CD4-positive, CD25-positive, alpha-beta regulatory T cell (primary cell): ENCODE data around the gene ASL. TPM values are rescaled to one million over a fixed set of nuclear protein-coding genes. Genes with fewer than 3 reads are reported as not detected.
A peak's percentile ranks its signal among the peaks of the same experiment; 100 is the strongest.
"Not testable (repeated sequence)": the region's sequence is repeated elsewhere in the genome, so short reads cannot be mapped to it uniquely, and the experiment has no call there.

Source experiments
- ATAC-seq, 2 donors: fragments of 150-1000 bp; cut with Tn5 transposase; one replicate each; pipeline ENCODE4 v1.10.0; 2021; ENCODE audit warnings: low read depth in 2 of 2, moderate number of reproducible peaks in 2 of 2, moderate library complexity in 1 of 2
- DNase-seq, 3 donors: peaks; one replicate each; pipeline versions ENCODE4 v3.0.0 to v3.0.0-alpha.2; 2012 to 2022; ENCODE audit warnings: mixed read lengths in 1 of 3
- H3K27ac ChIP-seq: one replicate; pipeline ENCODE4 v1.7.0; 2013; ENCODE audit warnings: mild to moderate bottlenecking, low read length; ENCODE audit not compliant: insufficient read depth, poor library complexity, severe bottlenecking
- H3K27me3 ChIP-seq: one replicate; pipeline ENCODE4 v1.7.0; 2013; ENCODE audit warnings: low read length; ENCODE audit not compliant: control insufficient read depth, insufficient read depth
- H3K36me3 ChIP-seq: one replicate; pipeline ENCODE4 v1.7.0; 2013; ENCODE audit warnings: mild to moderate bottlenecking, low read length, moderate library complexity; ENCODE audit not compliant: control insufficient read depth, insufficient read depth
- H3K4me1 ChIP-seq: 2 replicates; pipeline ENCODE4 v1.7.0; 2013; ENCODE audit warnings: mild to moderate bottlenecking, low read length; ENCODE audit not compliant: insufficient read depth, control insufficient read depth, poor library complexity, severe bottlenecking
- H3K4me3 ChIP-seq: one replicate; pipeline ENCODE4 v1.7.0; 2013; ENCODE audit warnings: low read depth, mild to moderate bottlenecking, low read length, moderate library complexity
- H3K9me3 ChIP-seq, 2 experiments: 1 replicate in 1 of 2; 2 replicates in 1 of 2; pipeline ENCODE4 v1.7.0; 2013; ENCODE audit warnings: low read length in 2 of 2, mild to moderate bottlenecking in 1 of 2, moderate library complexity in 1 of 2; ENCODE audit not compliant: control insufficient read depth in 2 of 2
- H3K27ac Mint-ChIP-seq, 3 donors: one replicate each; pipeline ENCODE4 v1.8.0; 2020 to 2022; ENCODE audit warnings: mild to moderate bottlenecking in 3 of 3, mixed read lengths in 3 of 3, moderate library complexity in 2 of 3
- H3K27me3 Mint-ChIP-seq: one replicate; pipeline ENCODE4 v1.8.0; 2022; ENCODE audit warnings: mild to moderate bottlenecking, mixed read lengths
- H3K36me3 Mint-ChIP-seq: one replicate; pipeline ENCODE4 v1.8.0; 2020; ENCODE audit warnings: mixed read lengths
- H3K4me1 Mint-ChIP-seq, 4 donors: one replicate each; pipeline ENCODE4 v1.8.0; 2020 to 2022; ENCODE audit warnings: mixed read lengths in 4 of 4, mild to moderate bottlenecking in 1 of 4
- H3K4me3 Mint-ChIP-seq, 4 donors: one replicate each; pipeline ENCODE4 v1.8.0; 2020 to 2022; ENCODE audit warnings: mild to moderate bottlenecking in 4 of 4, mixed read lengths in 4 of 4, moderate library complexity in 3 of 4
- H3K9me3 Mint-ChIP-seq, 7 donors: one replicate each; pipeline ENCODE4 v1.8.0; 2020 to 2022; ENCODE audit warnings: mixed read lengths in 7 of 7, mild to moderate bottlenecking in 3 of 7, moderate library complexity in 2 of 7
- polyA plus RNA-seq, 4 donors: library from polyadenylated mRNA; unstranded; fragments of 300-500 nt; fragmentation: Illumina TruSeq; gene quantifications; one replicate each; pipeline ENCODE4 v1.2.3, GENCODE V29; 2021
- total RNA-seq: library from RNA; stranded (reverse); gene quantifications from one replicate; pipeline ENCODE4 v1.2.3, GENCODE V29; 2022

ASL gene
- total and polyA plus RNA-seq, 5 donors from 2014 or later: 9.2 to 16.6 (median 14.7) TPM

DNA sequence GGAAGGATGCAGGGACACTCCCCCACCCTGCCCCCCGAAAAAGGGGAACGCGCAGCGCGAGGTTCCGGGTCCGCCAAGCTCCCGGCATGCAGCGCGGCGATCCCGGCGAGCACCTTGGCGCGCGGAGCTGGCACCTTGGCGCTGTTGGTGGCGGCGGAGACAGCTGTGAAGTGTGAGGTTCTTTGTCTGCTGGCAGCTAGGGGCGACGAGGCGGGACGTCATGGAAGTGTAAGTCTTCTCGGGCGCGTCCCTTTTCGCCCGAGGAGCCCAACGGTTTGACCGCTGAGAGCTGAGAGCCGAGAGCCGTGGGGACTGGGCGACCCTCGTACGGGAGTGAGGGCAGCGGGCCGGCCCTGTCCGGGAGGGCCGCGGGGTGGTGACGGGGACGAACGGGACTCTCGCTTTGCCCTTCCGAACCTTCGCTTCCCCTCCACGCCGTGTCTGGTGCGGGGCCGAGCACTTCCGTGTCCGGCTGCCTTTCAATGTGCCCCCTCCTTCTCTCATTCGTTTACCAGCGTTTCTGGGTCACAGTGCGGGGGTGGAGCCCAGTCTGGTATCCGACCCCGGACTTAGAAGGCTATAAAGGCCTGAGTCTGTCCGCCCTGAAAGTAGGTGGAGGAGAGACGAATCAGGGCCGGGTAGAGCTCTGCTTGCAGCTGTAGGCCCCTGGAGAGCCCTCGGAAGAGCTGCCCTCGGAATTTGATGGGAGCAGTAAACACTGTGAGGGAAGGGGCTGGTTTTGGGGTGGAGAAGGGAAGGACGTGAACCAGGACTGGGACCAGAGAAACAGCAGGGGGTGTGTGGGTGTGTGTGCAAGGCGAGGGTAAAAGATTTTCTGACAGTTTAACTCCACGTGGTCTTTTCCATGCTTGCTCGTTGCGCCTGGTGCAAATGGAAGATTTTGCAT, 39.4 kb downstream of the ASL start, which contains the start of gene CRCP:
Gene CRCP, plus strand, starts transcription at position 105 of the 907 bp plus-strand sequence. Its CDS starts 116 bp downstream, at position 221.
- no peaks in the 10 kb centered on the region for H3K27me3 Mint-ChIP-seq
- peak within 1 kb of the TSS; percentile 92 to 99 (median 96) for H3K4me3 Mint-ChIP-seq
- peaks cover 9% of the 10 kb centered on the region for H3K36me3 ChIP-seq
- H3K4me1 Mint-ChIP-seq: peaks cover 24 to 60% (median 43%) of the 10 kb centered on the region in 4 donors
- no peaks in the 10 kb centered on the region for H3K9me3 Mint-ChIP-seq
- peaks cover 33% of the 10 kb centered on the region for H3K4me1 ChIP-seq
- peaks cover 8% of the 10 kb centered on the region for H3K36me3 Mint-ChIP-seq
- peak within 1 kb of the TSS; percentile 91 for H3K4me3 ChIP-seq
- peak; percentile 79 to 87 (median 83) for DNase-seq
- H3K27ac Mint-ChIP-seq: peak within 1 kb of the TSS; percentile 83 to 98 (median 97)
- H3K27me3 ChIP-seq: no peaks in the 10 kb centered on the region
- peak; percentile 92 to 95 for ATAC-seq
- peak within 1 kb of the TSS; percentile 91 for H3K27ac ChIP-seq
- no peaks in the 10 kb centered on the region for H3K9me3 ChIP-seq

DNA sequence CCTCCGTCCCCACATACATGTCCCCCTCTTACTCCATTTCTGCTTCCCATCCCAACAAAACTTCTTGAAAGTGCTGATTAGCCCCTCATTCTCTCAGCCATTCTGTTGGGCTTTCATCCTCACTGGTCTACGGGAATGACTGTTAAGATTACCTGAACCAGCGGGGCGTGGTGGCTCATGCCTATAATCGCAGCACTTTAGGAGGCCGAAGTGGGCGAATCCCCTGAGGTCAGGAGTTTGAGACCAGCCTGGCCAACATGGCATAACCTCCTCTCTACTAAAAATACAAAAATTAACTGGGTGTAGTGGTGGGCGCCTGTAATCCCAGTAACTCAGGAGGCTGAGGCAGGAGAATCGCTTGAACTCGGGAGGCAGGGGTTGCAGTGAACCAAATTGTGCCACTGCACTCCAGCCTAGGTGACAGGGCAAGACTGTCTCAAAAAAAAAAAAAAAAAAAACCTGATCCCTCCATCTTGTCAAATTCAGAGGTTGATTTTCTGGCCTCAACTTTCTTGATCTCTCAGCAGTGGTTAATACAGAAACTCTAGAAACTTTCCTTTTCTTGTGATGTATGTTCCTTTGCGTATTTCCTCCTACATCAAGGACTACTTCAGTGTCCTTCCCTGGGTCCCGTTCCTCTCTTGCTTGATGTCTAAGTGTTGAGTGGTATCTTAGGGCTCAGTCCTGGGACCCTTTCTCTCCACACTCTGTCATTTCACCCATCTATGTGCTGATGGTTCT, 41.2 kb downstream of the ASL start:
- not testable (repeated sequence) for H3K9me3 ChIP-seq, H3K36me3 ChIP-seq, ATAC-seq, H3K27me3 Mint-ChIP-seq, H3K9me3 Mint-ChIP-seq, H3K27ac ChIP-seq, DNase-seq, H3K36me3 Mint-ChIP-seq, H3K27me3 ChIP-seq
- Histone ChIP-seq H3K4me1 (peaks cover 33% of the 10 kb centered on the region), H3K4me3 (peak overlapping the region; percentile 45)
- Mint-ChIP-seq H3K4me3 (peak overlapping the region; percentile 61 to 99 (median 86)), H3K4me1 (peaks cover 30 to 68% (median 47%) of the 10 kb centered on the region in 4 donors), H3K27ac (peak overlapping the region; percentile 2 to 89 (median 84))

DNA sequence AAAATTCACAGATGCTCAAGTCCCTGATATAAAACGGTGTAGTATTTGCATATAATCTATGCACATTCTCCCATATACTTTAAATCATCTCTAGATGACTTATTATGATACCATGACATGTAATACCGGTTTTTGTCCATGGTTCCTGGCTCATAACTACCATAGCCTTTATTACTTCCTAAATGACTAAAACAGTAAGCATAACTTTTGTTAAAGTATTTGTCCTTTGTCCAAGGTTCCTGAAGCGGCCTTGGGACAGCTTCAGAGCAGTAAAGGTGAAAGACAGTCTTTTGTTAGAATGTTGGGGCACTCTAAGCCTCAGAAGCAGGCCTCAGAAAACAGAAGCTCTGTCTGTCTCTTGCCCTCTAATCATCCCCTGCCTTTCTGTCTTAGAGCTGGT, 43.0 kb downstream of the ASL start:
- H3K27me3 Mint-ChIP-seq: no peaks in the 10 kb centered on the region
- DNase-seq: no peak
- H3K4me1 Mint-ChIP-seq: peaks cover 30 to 78% (median 51%) of the 10 kb centered on the region in 4 donors
- ATAC-seq: no peak
- peak overlapping the region in 3 of 4 donors; percentile 44 to 99 (median 67) for H3K4me3 Mint-ChIP-seq
- Histone ChIP-seq H3K27me3 (no peaks in the 10 kb centered on the region), H3K4me1 (peaks cover 33% of the 10 kb centered on the region), H3K27ac (no peak overlapping the region), H3K9me3 (no peaks in the 10 kb centered on the region), H3K4me3 (no peak overlapping the region), H3K36me3 (peaks cover 14% of the 10 kb centered on the region)
- H3K27ac Mint-ChIP-seq: peak overlapping the region in 2 of 3 donors; percentile 16 to 52
- H3K36me3 Mint-ChIP-seq: peaks cover 8% of the 10 kb centered on the region
- no peaks in the 10 kb centered on the region for H3K9me3 Mint-ChIP-seq

DNA sequence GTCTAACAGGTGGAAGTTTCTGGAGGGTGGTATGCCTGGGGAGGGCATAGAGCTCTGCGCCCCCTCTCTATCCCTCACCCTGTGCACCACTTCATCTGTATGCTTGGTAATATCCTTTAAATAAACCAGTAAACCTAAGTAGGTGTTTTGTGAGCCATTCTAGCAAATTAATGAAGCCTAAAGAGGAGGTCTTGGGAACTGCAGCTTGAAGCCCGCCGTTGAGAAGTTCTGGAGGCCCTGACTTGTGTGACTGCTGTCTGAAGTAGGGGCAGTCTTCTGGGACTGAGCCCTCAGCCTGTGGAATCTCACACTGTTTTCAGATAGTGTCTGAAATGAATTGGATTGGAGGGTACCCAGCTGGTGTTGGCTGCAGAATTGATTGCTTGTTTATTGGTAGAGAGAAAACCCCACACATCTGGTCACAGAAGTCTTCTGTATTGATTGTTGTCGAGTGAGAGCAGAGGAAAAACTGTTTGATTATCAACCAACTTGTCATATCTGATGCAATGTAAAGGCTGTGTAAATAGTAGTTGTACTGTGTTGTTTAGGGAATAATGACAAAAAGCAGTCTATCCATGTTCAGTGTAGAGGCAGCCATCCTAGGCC, 43.7 kb downstream of the ASL start:
- Mint-ChIP-seq H3K27ac (peak overlapping the region in 2 of 3 donors; percentile 31 to 52), H3K36me3 (peaks cover 8% of the 10 kb centered on the region), H3K27me3 (no peaks in the 10 kb centered on the region), H3K9me3 (no peaks in the 10 kb centered on the region), H3K4me3 (peak overlapping the region in 2 of 4 donors; percentile 44 to 99), H3K4me1 (peaks cover 30 to 76% (median 53%) of the 10 kb centered on the region in 4 donors)
- Histone ChIP-seq H3K27ac (peak overlapping the region; percentile 16), H3K9me3 (no peaks in the 10 kb centered on the region), H3K4me1 (peaks cover 29% of the 10 kb centered on the region), H3K36me3 (peaks cover 14% of the 10 kb centered on the region), H3K4me3 (no peak overlapping the region), H3K27me3 (no peaks in the 10 kb centered on the region)
- DNase-seq (no peak), ATAC-seq (no peak)

DNA sequence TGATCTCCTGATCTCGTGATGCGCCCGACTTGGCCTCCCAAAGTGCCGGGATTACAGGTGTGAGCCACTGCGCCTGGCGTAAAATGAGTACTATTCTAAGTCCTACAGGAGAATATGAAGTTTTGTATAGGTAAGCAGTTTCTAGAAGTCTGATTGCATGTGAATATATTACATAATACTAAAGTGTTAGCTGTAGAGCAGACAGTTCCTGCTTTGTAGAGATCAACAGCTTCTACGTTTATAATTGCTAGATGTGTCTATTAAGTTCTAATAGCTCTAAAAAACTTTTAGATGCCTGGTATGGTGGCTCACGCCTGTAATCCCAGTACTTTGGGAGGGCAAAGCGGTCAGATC, 47.5 kb downstream of the ASL start:
- Histone ChIP-seq H3K4me3 (no peak overlapping the region), H3K27ac (no peak overlapping the region), H3K4me1 (peaks cover 20% of the 10 kb centered on the region), H3K9me3 (no peaks in the 10 kb centered on the region), H3K36me3 (peaks cover 14% of the 10 kb centered on the region), H3K27me3 (no peaks in the 10 kb centered on the region)
- ATAC-seq (no peak), DNase-seq (no peak)
- Mint-ChIP-seq H3K27me3 (no peaks in the 10 kb centered on the region), H3K4me1 (peaks cover 35 to 72% (median 44%) of the 10 kb centered on the region in 4 donors), H3K4me3 (no peak overlapping the region), H3K9me3 (no peaks in the 10 kb centered on the region), H3K36me3 (peaks cover 5% of the 10 kb centered on the region), H3K27ac (peak overlapping the region in 1 of 3 donors; percentile 9)

DNA sequence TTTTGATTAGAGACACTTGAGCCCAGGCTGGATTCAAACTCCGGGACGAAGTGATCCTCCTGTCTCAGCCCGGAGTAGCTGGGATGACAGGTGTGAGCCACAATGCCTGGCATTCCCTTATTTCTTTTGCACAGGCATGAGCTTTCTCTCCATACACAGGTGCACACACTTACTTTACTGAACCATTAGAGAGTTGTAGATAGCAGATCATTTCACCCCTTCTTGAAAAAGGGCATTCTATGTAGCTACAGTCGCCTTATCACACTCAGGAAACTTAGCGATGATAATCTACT, 48.9 kb downstream of the ASL start:
- peaks cover 23 to 59% (median 36%) of the 10 kb centered on the region in 4 donors for H3K4me1 Mint-ChIP-seq
- ATAC-seq, H3K36me3 ChIP-seq, H3K9me3 ChIP-seq, H3K9me3 Mint-ChIP-seq, H3K27me3 Mint-ChIP-seq, H3K36me3 Mint-ChIP-seq, H3K27me3 ChIP-seq, DNase-seq: not testable (repeated sequence)
- Histone ChIP-seq H3K27ac (peak overlapping the region; percentile 5), H3K4me3 (peak overlapping the region; percentile 35), H3K4me1 (peaks cover 12% of the 10 kb centered on the region)
- peak overlapping the region in 1 of 3 donors; percentile 73 for H3K27ac Mint-ChIP-seq
- H3K4me3 Mint-ChIP-seq: peak overlapping the region; percentile 14 to 59 (median 44)

DNA sequence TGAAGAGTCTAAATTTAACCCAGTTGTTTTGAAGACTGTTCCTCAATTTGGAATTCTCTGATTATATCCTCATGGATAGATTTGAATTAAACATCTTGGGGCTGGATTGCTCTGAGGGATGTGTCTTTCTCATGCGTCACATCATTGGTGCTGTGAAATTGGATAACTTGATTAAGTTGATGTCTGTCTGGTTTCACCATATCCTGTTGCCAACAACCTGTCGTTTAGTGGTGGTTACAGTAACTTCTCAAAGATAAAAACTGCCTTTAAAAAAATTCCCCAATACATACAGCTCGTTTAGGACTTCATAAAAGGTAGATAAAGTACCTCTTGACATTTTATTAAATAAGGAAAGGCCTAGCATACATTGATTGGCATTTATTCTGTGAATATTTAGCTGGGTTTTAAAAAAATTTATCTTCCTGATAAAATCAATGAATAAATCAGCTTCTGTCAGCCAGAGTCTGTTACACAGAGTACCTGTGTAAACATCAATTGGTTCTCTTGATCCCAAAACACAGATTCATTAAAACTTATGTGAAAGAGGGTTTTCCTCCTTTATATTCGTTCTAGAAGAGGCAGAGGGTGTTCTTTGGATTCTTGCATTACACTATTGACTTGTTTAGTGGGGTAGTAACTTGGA, 49.6 kb downstream of the ASL start:
- DNase-seq (no peak), ATAC-seq (peak in 1 of 2 donors; percentile 53)
- peak overlapping the region in 3 of 4 donors; percentile 2 to 59 (median 14) for H3K4me3 Mint-ChIP-seq
- Histone ChIP-seq H3K9me3 (no peaks in the 10 kb centered on the region), H3K27me3 (no peaks in the 10 kb centered on the region), H3K4me3 (peak overlapping the region; percentile 35), H3K27ac (peak overlapping the region; percentile 5), H3K36me3 (peaks cover 5% of the 10 kb centered on the region), H3K4me1 (peaks cover 12% of the 10 kb centered on the region)
- H3K9me3 Mint-ChIP-seq: no peaks in the 10 kb centered on the region
- peak overlapping the region; percentile 22 to 79 (median 73) for H3K27ac Mint-ChIP-seq
- no peaks in the 10 kb centered on the region for H3K36me3 Mint-ChIP-seq
- H3K4me1 Mint-ChIP-seq: peaks cover 23 to 56% (median 37%) of the 10 kb centered on the region in 4 donors
- H3K27me3 Mint-ChIP-seq: no peaks in the 10 kb centered on the region
